ENCODE data around the gene BTNL3. TPM values are rescaled to one million over a fixed set of nuclear protein-coding genes. Genes with fewer than 3 reads are reported as not detected.

Gene BTNL3, protein sequence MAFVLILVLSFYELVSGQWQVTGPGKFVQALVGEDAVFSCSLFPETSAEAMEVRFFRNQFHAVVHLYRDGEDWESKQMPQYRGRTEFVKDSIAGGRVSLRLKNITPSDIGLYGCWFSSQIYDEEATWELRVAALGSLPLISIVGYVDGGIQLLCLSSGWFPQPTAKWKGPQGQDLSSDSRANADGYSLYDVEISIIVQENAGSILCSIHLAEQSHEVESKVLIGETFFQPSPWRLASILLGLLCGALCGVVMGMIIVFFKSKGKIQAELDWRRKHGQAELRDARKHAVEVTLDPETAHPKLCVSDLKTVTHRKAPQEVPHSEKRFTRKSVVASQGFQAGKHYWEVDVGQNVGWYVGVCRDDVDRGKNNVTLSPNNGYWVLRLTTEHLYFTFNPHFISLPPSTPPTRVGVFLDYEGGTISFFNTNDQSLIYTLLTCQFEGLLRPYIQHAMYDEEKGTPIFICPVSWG
- total RNA-seq (not detected), polyA plus RNA-seq (ENCODE audit: insufficient read length in 2 of 2) (not detected)
- long read RNA-seq, donor 1: 0 reads
- long read RNA-seq, donor 2: 0 reads
- long read RNA-seq, donor 3: 0 reads
- long read RNA-seq, donor 4: 0 reads

DNA sequence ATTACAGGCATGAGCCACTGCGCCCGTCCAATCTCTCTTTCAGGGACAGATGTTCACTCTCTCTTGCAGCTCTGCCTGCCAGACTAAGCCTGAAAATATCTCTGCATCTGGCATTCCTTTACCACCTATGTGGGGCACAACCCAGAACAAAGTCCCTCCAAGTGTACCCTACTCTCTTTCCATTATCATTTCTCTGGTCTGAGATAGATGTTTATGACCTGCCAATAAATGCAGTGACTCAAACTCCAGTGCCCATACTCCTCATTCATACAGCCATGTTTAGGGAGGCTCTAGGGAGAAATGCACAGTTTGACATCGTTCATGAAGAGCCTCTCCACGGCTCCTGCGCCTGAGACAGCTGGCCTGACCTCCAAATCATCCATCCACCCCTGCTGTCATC lies at the start of gene BTNL3:
Gene BTNL3 (plus strand): TSS at position 255 of the 400 bp plus-strand sequence. CDS start 183 bp downstream, outside the sequence.
- no peaks in the 10 kb centered on the region for H3K9me3 ChIP-seq (ENCODE audit: control insufficient read depth, insufficient read depth, low read length)
- no peaks in the 10 kb centered on the region for H3K4me1 ChIP-seq (ENCODE audit: control insufficient read depth, insufficient read depth, low read length)
- no CpG with 5 or more reads among the region's 5 CpGs for WGBS (ENCODE audit: insufficient coverage)
- no peak for DNase-seq (ENCODE audit: low read depth in 4 of 6, low spot score in 6 of 6)
- H3K27ac ChIP-seq (ENCODE audit: low read depth, low read length): no peak within 1 kb of the TSS
- no peaks in the 10 kb centered on the region for H3K27me3 ChIP-seq (ENCODE audit: control insufficient read depth, insufficient read depth, low read length)
- no peaks in the 10 kb centered on the region for H3K36me3 ChIP-seq (ENCODE audit: control insufficient read depth, insufficient read depth, low read length)
- no peak within 1 kb of the TSS for H3K4me3 ChIP-seq (ENCODE audit: low read depth, low read length)

DNA sequence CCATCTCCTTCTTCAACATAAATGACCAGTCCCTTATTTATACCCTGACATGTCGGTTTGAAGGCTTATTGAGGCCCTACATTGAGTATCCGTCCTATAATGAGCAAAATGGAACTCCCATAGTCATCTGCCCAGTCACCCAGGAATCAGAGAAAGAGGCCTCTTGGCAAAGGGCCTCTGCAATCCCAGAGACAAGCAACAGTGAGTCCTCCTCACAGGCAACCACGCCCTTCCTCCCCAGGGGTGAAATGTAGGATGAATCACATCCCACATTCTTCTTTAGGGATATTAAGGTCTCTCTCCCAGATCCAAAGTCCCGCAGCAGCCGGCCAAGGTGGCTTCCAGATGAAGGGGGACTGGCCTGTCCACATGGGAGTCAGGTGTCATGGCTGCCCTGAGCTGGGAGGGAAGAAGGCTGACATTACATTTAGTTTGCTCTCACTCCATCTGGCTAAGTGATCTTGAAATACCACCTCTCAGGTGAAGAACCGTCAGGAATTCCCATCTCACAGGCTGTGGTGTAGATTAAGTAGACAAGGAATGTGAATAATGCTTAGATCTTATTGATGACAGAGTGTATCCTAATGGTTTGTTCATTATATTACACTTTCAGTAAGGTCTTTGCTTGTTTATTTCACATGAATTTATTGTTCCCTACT lies 38.2 kb upstream of the BTNL3 start:
- Histone ChIP-seq H3K27me3 (ENCODE audit: control insufficient read depth, insufficient read depth, low read length) (no peaks in the 10 kb centered on the region), H3K27ac (ENCODE audit: low read depth, low read length) (no peak overlapping the region), H3K4me3 (ENCODE audit: low read depth, low read length) (no peak overlapping the region), H3K4me1 (ENCODE audit: control insufficient read depth, insufficient read depth, low read length) (no peaks in the 10 kb centered on the region), H3K36me3 (ENCODE audit: control insufficient read depth, insufficient read depth, low read length) (no peaks in the 10 kb centered on the region), H3K9me3 (ENCODE audit: control insufficient read depth, insufficient read depth, low read length) (no peaks in the 10 kb centered on the region)
- WGBS (ENCODE audit: insufficient coverage): 100% methylated on average over 1 of the region's 6 CpGs
- no peak for DNase-seq (ENCODE audit: low read depth in 4 of 6, low spot score in 6 of 6)

- Histone ChIP-seq H3K4me3 (ENCODE audit: low read depth, low read length) (no peak overlapping the region), H3K27ac (ENCODE audit: low read depth, low read length) (no peak overlapping the region), H3K4me1 (ENCODE audit: control insufficient read depth, insufficient read depth, low read length) (no peaks in the 10 kb centered on the region), H3K9me3 (ENCODE audit: control insufficient read depth, insufficient read depth, low read length) (no peaks in the 10 kb centered on the region), H3K27me3 (ENCODE audit: control insufficient read depth, insufficient read depth, low read length) (no peaks in the 10 kb centered on the region), H3K36me3 (ENCODE audit: control insufficient read depth, insufficient read depth, low read length) (no peaks in the 10 kb centered on the region)
- 93% methylated on average over 4 of the region's 5 CpGs for WGBS (ENCODE audit: insufficient coverage)
- DNase-seq (ENCODE audit: low read depth in 4 of 6, low spot score in 6 of 6): no peak
Measured at GRCh38 chr5:180959661-180960060, 29.0 kb upstream of the BTNL3 start.

- H3K36me3 ChIP-seq (ENCODE audit: control insufficient read depth, insufficient read depth, low read length): no peaks in the 10 kb centered on the region
- WGBS (ENCODE audit: insufficient coverage): no CpG with 5 or more reads among the region's 3 CpGs
- DNase-seq (ENCODE audit: low read depth in 4 of 6, low spot score in 6 of 6): no peak
- H3K4me3 ChIP-seq (ENCODE audit: low read depth, low read length): no peak overlapping the region
- no peaks in the 10 kb centered on the region for H3K4me1 ChIP-seq (ENCODE audit: control insufficient read depth, insufficient read depth, low read length)
- no peak overlapping the region for H3K27ac ChIP-seq (ENCODE audit: low read depth, low read length)
- no peaks in the 10 kb centered on the region for H3K27me3 ChIP-seq (ENCODE audit: control insufficient read depth, insufficient read depth, low read length)
- no peaks in the 10 kb centered on the region for H3K9me3 ChIP-seq (ENCODE audit: control insufficient read depth, insufficient read depth, low read length)
Measured at GRCh38 chr5:180960209-180960608, 28.4 kb upstream of the BTNL3 start.

GRCh38 chr5:180969406-180969805 lies 19.2 kb upstream of the BTNL3 start:
- Histone ChIP-seq H3K9me3 (ENCODE audit: control insufficient read depth, insufficient read depth, low read length) (no peaks in the 10 kb centered on the region), H3K27ac (ENCODE audit: low read depth, low read length) (no peak overlapping the region), H3K36me3 (ENCODE audit: control insufficient read depth, insufficient read depth, low read length) (no peaks in the 10 kb centered on the region), H3K4me3 (ENCODE audit: low read depth, low read length) (no peak overlapping the region), H3K27me3 (ENCODE audit: control insufficient read depth, insufficient read depth, low read length) (no peaks in the 10 kb centered on the region), H3K4me1 (ENCODE audit: control insufficient read depth, insufficient read depth, low read length) (no peaks in the 10 kb centered on the region)
- no peak for DNase-seq (ENCODE audit: low read depth in 4 of 6, low spot score in 6 of 6)
- WGBS (ENCODE audit: insufficient coverage): 93% methylated on average over 22 of the region's 23 CpGs

GRCh38 chr5:180970336-180970735 lies 18.3 kb upstream of the BTNL3 start:
- 95% methylated on average over 24 of the region's 31 CpGs for WGBS (ENCODE audit: insufficient coverage)
- Histone ChIP-seq H3K9me3 (ENCODE audit: control insufficient read depth, insufficient read depth, low read length) (no peaks in the 10 kb centered on the region), H3K27me3 (ENCODE audit: control insufficient read depth, insufficient read depth, low read length) (no peaks in the 10 kb centered on the region), H3K4me3 (ENCODE audit: low read depth, low read length) (no peak overlapping the region), H3K27ac (ENCODE audit: low read depth, low read length) (no peak overlapping the region), H3K4me1 (ENCODE audit: control insufficient read depth, insufficient read depth, low read length) (no peaks in the 10 kb centered on the region), H3K36me3 (ENCODE audit: control insufficient read depth, insufficient read depth, low read length) (no peaks in the 10 kb centered on the region)
- no peak for DNase-seq (ENCODE audit: low read depth in 4 of 6, low spot score in 6 of 6)

DNA sequence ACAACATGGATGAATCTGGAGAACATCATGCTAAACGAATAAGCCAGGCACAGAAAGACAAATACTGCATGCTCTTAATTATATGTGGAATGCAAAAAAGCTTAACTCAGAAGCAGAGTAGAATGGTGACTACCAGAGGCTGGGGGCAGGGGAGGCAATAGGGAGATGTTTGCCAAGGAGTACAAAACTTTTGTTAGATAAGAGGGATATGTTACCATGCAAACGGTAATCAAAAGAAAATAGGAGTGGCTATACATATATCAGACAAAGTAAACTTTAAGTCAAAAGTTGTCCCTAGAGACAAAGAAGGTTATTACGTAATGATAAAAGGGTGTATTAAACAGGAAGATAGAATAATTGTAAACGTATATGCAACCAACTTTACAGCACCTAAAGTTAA lies 17.8 kb upstream of the BTNL3 start:
- Histone ChIP-seq H3K27ac (ENCODE audit: low read depth, low read length) (no peak overlapping the region), H3K9me3 (ENCODE audit: control insufficient read depth, insufficient read depth, low read length) (no peaks in the 10 kb centered on the region), H3K4me3 (ENCODE audit: low read depth, low read length) (no peak overlapping the region), H3K4me1 (ENCODE audit: control insufficient read depth, insufficient read depth, low read length) (no peaks in the 10 kb centered on the region), H3K27me3 (ENCODE audit: control insufficient read depth, insufficient read depth, low read length) (no peaks in the 10 kb centered on the region), H3K36me3 (ENCODE audit: control insufficient read depth, insufficient read depth, low read length) (no peaks in the 10 kb centered on the region)
- DNase-seq (ENCODE audit: low read depth in 4 of 6, low spot score in 6 of 6): no peak
- WGBS (ENCODE audit: insufficient coverage): no CpG with 5 or more reads among the region's 4 CpGs

- no peak for DNase-seq (ENCODE audit: low read depth in 4 of 6, low spot score in 6 of 6)
- no peaks in the 10 kb centered on the region for H3K27me3 ChIP-seq (ENCODE audit: control insufficient read depth, insufficient read depth, low read length)
- H3K4me1 ChIP-seq (ENCODE audit: control insufficient read depth, insufficient read depth, low read length): no peaks in the 10 kb centered on the region
- H3K36me3 ChIP-seq (ENCODE audit: control insufficient read depth, insufficient read depth, low read length): no peaks in the 10 kb centered on the region
- no CpG with 5 or more reads among the region's 2 CpGs for WGBS (ENCODE audit: insufficient coverage)
- no peak overlapping the region for H3K27ac ChIP-seq (ENCODE audit: low read depth, low read length)
- H3K4me3 ChIP-seq (ENCODE audit: low read depth, low read length): no peak overlapping the region
- H3K9me3 ChIP-seq (ENCODE audit: control insufficient read depth, insufficient read depth, low read length): no peaks in the 10 kb centered on the region
Measured at GRCh38 chr5:180974612-180975315, 13.9 kb upstream of the BTNL3 start.

GRCh38 chr5:180975338-180975737 lies 13.3 kb upstream of the BTNL3 start:
- Histone ChIP-seq H3K27ac (ENCODE audit: low read depth, low read length) (no peak overlapping the region), H3K4me3 (ENCODE audit: low read depth, low read length) (no peak overlapping the region), H3K4me1 (ENCODE audit: control insufficient read depth, insufficient read depth, low read length) (no peaks in the 10 kb centered on the region), H3K36me3 (ENCODE audit: control insufficient read depth, insufficient read depth, low read length) (no peaks in the 10 kb centered on the region), H3K27me3 (ENCODE audit: control insufficient read depth, insufficient read depth, low read length) (no peaks in the 10 kb centered on the region), H3K9me3 (ENCODE audit: control insufficient read depth, insufficient read depth, low read length) (no peaks in the 10 kb centered on the region)
- 75% methylated on average over 1 of the region's 2 CpGs for WGBS (ENCODE audit: insufficient coverage)
- DNase-seq (ENCODE audit: low read depth in 4 of 6, low spot score in 6 of 6): no peak

Data from spinal cord (tissue), 10 donors.